Raji (cell line): ENCODE results near the gene EMILIN3.

ENCODE experiments used
- POLR2A ChIP-seq: IDR thresholded peaks from 2 replicates; pipeline ENCODE4 v1.6.1; 2011; ENCODE audit warnings: low read depth, low read length, control low read depth; ENCODE audit not compliant: insufficient read depth

Gene EMILIN3

GRCh38 chr20:41394931-41395666, 28.5 kb upstream of the EMILIN3 start:
- TF ChIP-seq POLR2A, result no peak

- no peak for TF ChIP-seq POLR2A
Observed at GRCh38 chr20:41394081-41394480, 27.5 kb upstream of the EMILIN3 start.

- TF ChIP-seq POLR2A, result no peak
Observed at GRCh38 chr20:41393705-41394066, 27.1 kb upstream of the EMILIN3 start.

- no peak for TF ChIP-seq POLR2A
Observed at GRCh38 chr20:41392871-41393704, 26.5 kb upstream of the EMILIN3 start.

DNA sequence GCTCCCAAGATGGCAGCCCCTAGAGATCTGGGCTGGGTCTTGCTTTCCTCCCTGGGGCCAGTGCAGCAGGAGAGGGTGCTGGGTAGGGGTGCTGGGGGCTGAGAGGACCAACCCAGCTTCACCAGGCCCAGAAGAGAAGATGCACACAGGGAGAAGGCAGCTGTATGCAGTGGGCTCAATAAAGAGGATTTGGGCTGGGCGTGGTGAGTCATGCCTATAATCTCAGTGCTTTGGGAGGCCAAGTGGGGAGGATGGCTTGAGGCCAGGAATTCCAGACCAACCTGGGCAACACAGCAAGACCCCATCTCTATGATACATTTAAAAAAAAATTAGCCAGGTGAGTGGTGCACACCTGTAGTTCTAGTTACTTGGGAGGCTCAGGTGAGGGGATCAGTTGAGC, 25.7 kb upstream of the EMILIN3 start:
- TF ChIP-seq POLR2A, result no peak

DNA sequence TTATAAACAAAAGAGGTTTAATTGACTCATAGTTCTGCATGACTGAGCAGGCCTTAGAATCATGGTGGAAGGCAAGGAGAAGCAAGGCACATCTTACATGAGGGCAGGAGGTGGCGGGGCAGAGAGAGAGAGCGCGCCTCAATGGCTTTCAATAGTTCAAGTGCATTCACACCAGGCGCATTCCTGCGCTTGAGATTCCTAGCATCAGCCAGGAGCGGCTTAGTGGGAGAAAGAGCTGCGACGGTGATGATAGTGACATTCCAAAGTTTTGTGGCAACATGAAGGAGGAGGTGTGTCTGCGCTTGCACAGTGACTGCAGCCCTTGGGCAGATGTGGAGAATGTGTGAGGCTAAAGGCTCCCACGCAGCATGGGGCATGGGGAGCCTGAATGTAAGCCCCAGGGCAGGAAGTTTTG, 25.0 kb upstream of the EMILIN3 start:
- no peak for TF ChIP-seq POLR2A

DNA sequence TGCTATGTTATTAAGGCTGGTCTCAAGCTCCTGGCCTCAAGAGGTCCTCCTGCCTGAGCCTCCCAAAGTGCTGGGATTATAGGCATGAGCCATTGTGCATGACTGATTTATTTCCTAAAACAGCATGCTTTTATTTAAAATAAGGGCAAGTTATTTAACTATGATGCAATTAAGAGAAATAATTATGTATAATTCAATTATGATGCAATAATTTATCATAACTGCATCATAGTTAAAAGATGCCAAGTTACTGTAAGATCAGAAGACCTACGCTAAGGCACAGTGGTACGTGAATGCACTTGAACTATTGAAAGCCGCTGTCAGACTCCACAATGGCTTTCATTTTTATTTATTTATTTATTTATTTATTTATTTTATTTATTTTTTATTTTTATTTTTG, 24.3 kb upstream of the EMILIN3 start:
- TF ChIP-seq POLR2A, result no peak

GRCh38 chr20:41387444-41387851, 20.8 kb upstream of the EMILIN3 start:
- TF ChIP-seq POLR2A, result no peak

GRCh38 chr20:41386502-41387427, 20.1 kb upstream of the EMILIN3 start:
- no peak for TF ChIP-seq POLR2A

GRCh38 chr20:41382791-41383305, 16.2 kb upstream of the EMILIN3 start:
- TF ChIP-seq POLR2A, result no peak

- TF ChIP-seq POLR2A, result no peak
Observed at GRCh38 chr20:41380551-41381193, 14.1 kb upstream of the EMILIN3 start.

- no peak for TF ChIP-seq POLR2A
Observed at GRCh38 chr20:41379551-41379950, 12.9 kb upstream of the EMILIN3 start.

- no peak for TF ChIP-seq POLR2A
Observed at GRCh38 chr20:41377275-41377674, 10.7 kb upstream of the EMILIN3 start.

DNA sequence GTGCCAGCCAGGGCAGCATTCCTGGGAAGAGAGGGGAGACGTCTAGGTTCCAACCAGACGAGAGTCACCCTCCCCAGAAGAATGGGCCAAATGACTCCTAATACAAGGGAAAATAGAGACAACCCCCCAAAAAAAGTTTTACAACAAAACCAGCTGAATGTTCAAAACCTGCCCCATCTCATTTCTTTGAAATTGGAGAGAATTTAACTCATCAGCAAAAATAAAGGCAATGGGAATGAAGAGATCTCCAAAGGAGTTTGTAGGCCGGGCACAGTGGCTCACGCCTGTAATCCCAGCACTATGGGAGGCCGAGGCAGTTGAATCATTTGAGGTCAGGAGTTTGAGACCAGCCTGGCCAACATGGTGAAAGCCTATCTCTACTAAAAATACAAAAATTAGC, 9.7 kb upstream of the EMILIN3 start:
- TF ChIP-seq POLR2A, result no peak

- TF ChIP-seq POLR2A, result no peak
Observed at GRCh38 chr20:41375846-41376245, 9.2 kb upstream of the EMILIN3 start.
